Daoy (cell line): ENCODE results near the gene TOMM5. TPM values are rescaled to one million over a fixed set of nuclear protein-coding genes. Genes with fewer than 3 reads are reported as not detected.
A peak's percentile ranks its signal among the peaks of the same experiment; 100 is the strongest.

Experiments used
- DNase-seq: peaks from one replicate; pipeline ENCODE4 v3.0.0-alpha.2; 2015; ENCODE audit warnings: low read depth
- total RNA-seq: library from RNA; depleted of rRNA; stranded (reverse); fragments of >200 nt; shearing (Covaris generic); gene quantifications from 2 replicates; pipeline ENCODE4 v1.2.3, GENCODE V29; 2014; rRNA removed

Gene TOMM5
- total RNA-seq, 1 experiment from 2014 or later, result 562 TPM

GRCh38 chr9:37563806-37564513, 28.4 kb downstream of the TOMM5 start:
- DNase-seq, result no peak

- no peak for DNase-seq
Measured at GRCh38 chr9:37562826-37563225, 29.6 kb downstream of the TOMM5 start.

GRCh38 chr9:37561682-37562081, 30.7 kb downstream of the TOMM5 start:
- no peak for DNase-seq

GRCh38 chr9:37559855-37560592, 32.4 kb downstream of the TOMM5 start:
- DNase-seq, result no peak

- DNase-seq, result no peak
Measured at GRCh38 chr9:37559125-37559524, 33.3 kb downstream of the TOMM5 start.

- no peak for DNase-seq
Measured at GRCh38 chr9:37555786-37556185, 36.6 kb downstream of the TOMM5 start.

GRCh38 chr9:37554318-37554717, 38.1 kb downstream of the TOMM5 start:
- no peak for DNase-seq

- no peak for DNase-seq
Measured at GRCh38 chr9:37551888-37552287, 40.5 kb downstream of the TOMM5 start.

- DNase-seq, result no peak
Measured at GRCh38 chr9:37551468-37551867, 40.9 kb downstream of the TOMM5 start.

GRCh38 chr9:37550781-37551180, 41.6 kb downstream of the TOMM5 start:
- DNase-seq, result peak; percentile 13

- no peak for DNase-seq
Measured at GRCh38 chr9:37549527-37549926, 42.9 kb downstream of the TOMM5 start.

GRCh38 chr9:37547328-37547878, 45.0 kb downstream of the TOMM5 start:
- DNase-seq, result no peak

- no peak for DNase-seq
Measured at GRCh38 chr9:37543468-37543867, 48.9 kb downstream of the TOMM5 start.

- peak; percentile 27 for DNase-seq
Measured at GRCh38 chr9:37542895-37543294, 49.5 kb downstream of the TOMM5 start.

- DNase-seq, result no peak
Measured at GRCh38 chr9:37542488-37542887, 49.9 kb downstream of the TOMM5 start.

GRCh38 chr9:37541465-37541864, 50.9 kb downstream of the TOMM5 start:
- no peak for DNase-seq

- DNase-seq, result peak; percentile 34
Measured at GRCh38 chr9:37540634-37541033, 51.8 kb downstream of the TOMM5 start.

GRCh38 chr9:37539634-37540033, 52.8 kb downstream of the TOMM5 start:
- DNase-seq, result no peak

Other genes starting within 250 kb of the TOMM5 start
- 93.3 and 104 TPM in 2 replicates for gene GRHPR, start 169.9 kb downstream of the TOMM5 start, total RNA-seq
- 9.8 and 12.7 TPM in 2 replicates for gene ZBTB5, start 127.1 kb downstream of the TOMM5 start, total RNA-seq
- gene POLR1E, start 106.6 kb downstream of the TOMM5 start, total RNA-seq, result 91.7 and 107 TPM in 2 replicates
- 4.9 and 7.0 TPM in 2 replicates for gene FBXO10, start 16.2 kb downstream of the TOMM5 start, total RNA-seq
- 0.03 and 0.06 TPM in 2 replicates for gene FRMPD1, start 58.4 kb upstream of the TOMM5 start, total RNA-seq
- 2.5 and 4.1 TPM in 2 replicates for gene TRMT10B, start 161.2 kb upstream of the TOMM5 start, total RNA-seq
- gene EXOSC3, start 192.5 kb upstream of the TOMM5 start, total RNA-seq, result 167 and 280 TPM in 2 replicates
- gene DCAF10, start 208.2 kb upstream of the TOMM5 start, total RNA-seq, result 15.0 and 47.5 TPM in 2 replicates